A549 (cell line): ENCODE measurements around the gene P3R3URF. TPM values are rescaled to one million over a fixed set of nuclear protein-coding genes. Genes with fewer than 3 reads are reported as not detected.

Source experiments
- ATAC-seq, 2 experiments: fragments of 200-7000 bp in 1 of 2; fragments of >200 bp in 1 of 2; cut with Nextera tagmentation in 1 of 2; cut with Tn5 transposase in 1 of 2; 3 replicates each; pipeline versions ENCODE4 v1.8.0 to v1.9.1; 2018 to 2020; ENCODE audit warnings: mild to moderate bottlenecking in 1 of 2, moderate library complexity in 1 of 2
- CTCF ChIA-PET: fragments of 300-600 bp; sonication (Branson Sonifier 250); formaldehyde crosslinking; extraction: SDS; loops from one replicate; lab custom pipeline; 2021; ENCODE audit warnings: antibody characterized with exemption, inconsistent platforms; lab: Yijun Ruan, JAX
- POLR2A ChIA-PET: fragments of 350-600 bp; formaldehyde crosslinking; extraction: SDS; loops from one replicate; lab custom pipeline; 2021; ENCODE audit warnings: antibody characterized with exemption, inconsistent platforms; lab: Yijun Ruan, JAX
- DNase-seq, 2 experiments: peaks; one replicate each; pipeline versions ENCODE4 v3.0.0 to v3.0.0-alpha.2; 2011 to 2016; ENCODE audit warnings: low read depth in 1 of 2, low spot score in 1 of 2
- FAIRE-seq: peaks from 2 replicates; lab custom pipeline; 2011; peaks lifted over from hg19 to GRCh38; lab: Jason Lieb, UNC
- H3K27ac ChIP-seq, 2 experiments: fragments of >200 bp; sonication (Bioruptor Twin); formaldehyde crosslinking; 3 replicates each; pipeline ENCODE4 v1.5.1; 2016 to 2017
- H3K4me1 ChIP-seq: fragments of >200 bp; sonication (Bioruptor Twin); formaldehyde crosslinking; 3 replicates; pipeline ENCODE4 v1.6.1; 2016
- H3K4me2 ChIP-seq: fragments of >200 bp; sonication (Bioruptor Twin); formaldehyde crosslinking; 3 replicates; pipeline ENCODE4 v1.6.1; 2016
- H3K4me3 ChIP-seq: fragments of >200 bp; sonication (Bioruptor Twin); formaldehyde crosslinking; 3 replicates; pipeline ENCODE4 v1.5.1; 2016
- H3K9me3 ChIP-seq: fragments of >200 bp; sonication (Bioruptor Twin); formaldehyde crosslinking; 3 replicates; pipeline ENCODE4 v1.6.1; 2016
- BHLHE40 ChIP-seq: IDR thresholded peaks from 2 replicates; pipeline ENCODE4 v1.6.1; 2012; ENCODE audit warnings: low read depth, low read length, inconsistent platforms
- CBX2 ChIP-seq: fragments of 200-600 bp; sonication (generic); IDR thresholded peaks from 2 replicates; pipeline ENCODE4 v1.6.1; 2016; ENCODE audit warnings: low read depth, mild to moderate bottlenecking, borderline replicate concordance
- CHD2 ChIP-seq: fragments of 150-350 bp; IDR thresholded peaks from 2 replicates; pipeline ENCODE4 v1.6.1; 2014; ENCODE audit warnings: low read length; ENCODE audit not compliant: partially characterized antibody
- EHF ChIP-seq: fragments of 250-450 bp; sonication (Bioruptor Pico); IDR thresholded peaks from 2 replicates; pipeline ENCODE4 v1.5.0; 2020; ENCODE audit warnings: mild to moderate bottlenecking
- EP300 ChIP-seq, 2 experiments: fragments of >200 bp; sonication (Bioruptor Twin); formaldehyde crosslinking; IDR thresholded peaks; 2 replicates in 1 of 2; 3 replicates in 1 of 2; pipeline ENCODE4 v1.6.1; 2016 to 2017
- FOSB ChIP-seq: fragments of 250-450 bp; sonication (Bioruptor Pico); IDR thresholded peaks from 2 replicates; pipeline ENCODE4 v1.5.0; 2020; ENCODE audit warnings: mild to moderate bottlenecking, moderate library complexity
- GATA3 ChIP-seq: IDR thresholded peaks from 2 replicates; pipeline ENCODE4 v1.6.1; 2012; ENCODE audit warnings: borderline replicate concordance
- HEYL ChIP-seq: fragments of 250-450 bp; sonication (Bioruptor Pico); IDR thresholded peaks from 2 replicates; pipeline ENCODE4 v1.8.0; 2021; ENCODE audit warnings: mild to moderate bottlenecking, moderate library complexity
- HOXB13 ChIP-seq: fragments of 250-450 bp; sonication (Bioruptor Pico); IDR thresholded peaks from 2 replicates; pipeline ENCODE4 v1.5.0; 2020; ENCODE audit warnings: low read depth, mild to moderate bottlenecking, moderate library complexity
- JUN ChIP-seq, 2 experiments: fragments of >200 bp; sonication (Bioruptor Twin); formaldehyde crosslinking; IDR thresholded peaks; 2 replicates in 1 of 2; 3 replicates in 1 of 2; pipeline ENCODE4 v1.6.1; 2016 to 2017
- JUNB ChIP-seq: fragments of >200 bp; sonication (Bioruptor Twin); formaldehyde crosslinking; IDR thresholded peaks from 2 replicates; pipeline ENCODE4 v1.6.1; 2016
- KDM1A ChIP-seq: fragments of 200-600 bp; sonication (generic); IDR thresholded peaks from 2 replicates; pipeline ENCODE4 v1.6.1; 2016; ENCODE audit warnings: low read depth, mild to moderate bottlenecking
- NR3C1 ChIP-seq: fragments of >200 bp; sonication (Bioruptor Twin); formaldehyde crosslinking; IDR thresholded peaks from 3 replicates; pipeline ENCODE4 v1.6.1; 2017
- REST ChIP-seq: fragments of 200-600 bp; sonication (generic); IDR thresholded peaks from 2 replicates; pipeline ENCODE4 v1.6.1; 2016; ENCODE audit warnings: antibody characterized with exemption, mild to moderate bottlenecking, moderate library complexity
- RFX5 ChIP-seq: fragments of 450-650 bp; IDR thresholded peaks from 2 replicates; pipeline ENCODE4 v1.7.1; 2014; ENCODE audit warnings: antibody characterized with exemption, mild to moderate bottlenecking, moderate library complexity
- TP53 ChIP-seq: fragments of 250-450 bp; sonication (Bioruptor Pico); IDR thresholded peaks from 2 replicates; pipeline ENCODE4 v1.5.0; 2021; ENCODE audit warnings: mild to moderate bottlenecking, moderate library complexity
- ZC3H11A ChIP-seq: fragments of 450-650 bp; IDR thresholded peaks from 2 replicates; pipeline ENCODE4 v1.6.1; 2014; ENCODE audit warnings: antibody characterized with exemption, mild to moderate bottlenecking
- WGBS: methylation state at CpG from one replicate; pipeline ENCODE4 v1.1.6; 2017; ENCODE audit errors: missing lambda C conversion rate; 5-methylcytosine and 5-hydroxymethylcytosine counted together
- polyA plus RNA-seq, 4 experiments: library from polyadenylated mRNA; depleted of rRNA in 3 of 4; stranded (reverse); fragments of >200 nt; fragmentation: RNase III in 1 of 4; extraction: RNeasy Plus Mini Kit Qiagen cat#74134 plus additional on column Dnase treatment in 1 of 4; gene quantifications; 2 replicates in 3 of 4; 3 replicates in 1 of 4; pipeline ENCODE4 v1.2.3, GENCODE V29; 2011 to 2017
- TF ChIP-seq, protein P1 (sequence below): IDR thresholded peaks from 2 replicates; pipeline ENCODE4 v1.6.1; 2012
- TF ChIP-seq, protein P2 (sequence below): IDR thresholded peaks from 2 replicates; pipeline ENCODE4 v1.6.1; 2012
- TF ChIP-seq, protein P3 (sequence below): IDR thresholded peaks from 2 replicates; pipeline ENCODE4 v1.6.1; 2012; ENCODE audit warnings: low read depth, borderline replicate concordance
- TF ChIP-seq, protein P4 (sequence below): fragments of 250-450 bp; sonication (Bioruptor Pico); IDR thresholded peaks from 2 replicates; pipeline ENCODE4 v1.5.0; 2021; ENCODE audit warnings: mild to moderate bottlenecking, moderate library complexity, borderline replicate concordance

P3R3URF gene
- polyA plus RNA-seq, 2 of the 4 experiments (the other 2 are of a cell fraction) = not detected

- no peaks in the 10 kb centered on the region for H3K9me3 ChIP-seq
- 94% methylated on average over 6 of the region's 9 CpGs for WGBS
- ChIA-PET CTCF (interaction anchor here (1.5 kb wide), 1 partner anchor 27 kb away, joined by 6 read pairs; no protein-coding TSS in a partner anchor), POLR2A (no interaction called here)
- TF ChIP-seq CBX2 (no peak), REST (no peak), BHLHE40 (no peak), ZC3H11A (no peak), HOXB13 (no peak), CHD2 (no peak), RFX5 (no peak), HEYL (CRISPR knock-in tag) (no peak), EP300 (IDR thresholded peaks at IDR 0.05) (no peak), KDM1A (no peak), NR3C1 (no peak), FOSB (CRISPR knock-in tag) (no peak), JUN (IDR thresholded peaks at IDR 0.05) (no peak)
- TF ChIP-seq, protein P1, sequence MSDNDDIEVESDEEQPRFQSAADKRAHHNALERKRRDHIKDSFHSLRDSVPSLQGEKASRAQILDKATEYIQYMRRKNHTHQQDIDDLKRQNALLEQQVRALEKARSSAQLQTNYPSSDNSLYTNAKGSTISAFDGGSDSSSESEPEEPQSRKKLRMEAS = no peak
- TF ChIP-seq, protein P2, sequence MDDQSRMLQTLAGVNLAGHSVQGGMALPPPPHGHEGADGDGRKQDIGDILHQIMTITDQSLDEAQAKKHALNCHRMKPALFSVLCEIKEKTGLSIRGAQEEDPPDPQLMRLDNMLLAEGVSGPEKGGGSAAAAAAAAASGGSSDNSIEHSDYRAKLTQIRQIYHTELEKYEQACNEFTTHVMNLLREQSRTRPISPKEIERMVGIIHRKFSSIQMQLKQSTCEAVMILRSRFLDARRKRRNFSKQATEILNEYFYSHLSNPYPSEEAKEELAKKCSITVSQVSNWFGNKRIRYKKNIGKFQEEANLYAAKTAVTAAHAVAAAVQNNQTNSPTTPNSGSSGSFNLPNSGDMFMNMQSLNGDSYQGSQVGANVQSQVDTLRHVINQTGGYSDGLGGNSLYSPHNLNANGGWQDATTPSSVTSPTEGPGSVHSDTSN = no peak
- TF ChIP-seq, protein P3, sequence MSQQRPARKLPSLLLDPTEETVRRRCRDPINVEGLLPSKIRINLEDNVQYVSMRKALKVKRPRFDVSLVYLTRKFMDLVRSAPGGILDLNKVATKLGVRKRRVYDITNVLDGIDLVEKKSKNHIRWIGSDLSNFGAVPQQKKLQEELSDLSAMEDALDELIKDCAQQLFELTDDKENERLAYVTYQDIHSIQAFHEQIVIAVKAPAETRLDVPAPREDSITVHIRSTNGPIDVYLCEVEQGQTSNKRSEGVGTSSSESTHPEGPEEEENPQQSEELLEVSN = no peak
- TF ChIP-seq, protein P4, sequence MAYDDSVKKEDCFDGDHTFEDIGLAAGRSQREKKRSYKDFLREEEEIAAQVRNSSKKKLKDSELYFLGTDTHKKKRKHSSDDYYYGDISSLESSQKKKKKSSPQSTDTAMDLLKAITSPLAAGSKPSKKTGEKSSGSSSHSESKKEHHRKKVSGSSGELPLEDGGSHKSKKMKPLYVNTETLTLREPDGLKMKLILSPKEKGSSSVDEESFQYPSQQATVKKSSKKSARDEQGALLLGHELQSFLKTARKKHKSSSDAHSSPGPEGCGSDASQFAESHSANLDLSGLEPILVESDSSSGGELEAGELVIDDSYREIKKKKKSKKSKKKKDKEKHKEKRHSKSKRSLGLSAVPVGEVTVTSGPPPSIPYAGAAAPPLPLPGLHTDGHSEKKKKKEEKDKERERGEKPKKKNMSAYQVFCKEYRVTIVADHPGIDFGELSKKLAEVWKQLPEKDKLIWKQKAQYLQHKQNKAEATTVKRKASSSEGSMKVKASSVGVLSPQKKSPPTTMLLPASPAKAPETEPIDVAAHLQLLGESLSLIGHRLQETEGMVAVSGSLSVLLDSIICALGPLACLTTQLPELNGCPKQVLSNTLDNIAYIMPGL (CRISPR knock-in tag) = no peak
- H3K4me2 ChIP-seq = peak overlapping the region; percentile 99
- DNase-seq (no peak), FAIRE-seq (no peak), ATAC-seq (no peak)
- peaks cover 9% of the 10 kb centered on the region; the same call in 1 of the 3 replicates for H3K4me1 ChIP-seq
- no peak overlapping the region for H3K27ac ChIP-seq
- no peak overlapping the region for H3K4me3 ChIP-seq
Measured at GRCh38 chr1:46196609-46197008, 20.3 kb upstream of the P3R3URF start.

- FAIRE-seq (no peak), DNase-seq (no peak), ATAC-seq (no peak)
- Histone ChIP-seq H3K27ac (no peak overlapping the region), H3K4me1 (peaks cover 9% of the 10 kb centered on the region; the same call in 1 of the 3 replicates), H3K9me3 (no peaks in the 10 kb centered on the region), H3K4me2 (no peak overlapping the region), H3K4me3 (no peak overlapping the region)
- ChIA-PET POLR2A (interaction anchor here (0.8 kb wide), 1 partner anchor 11 kb away, joined by 3 read pairs; no protein-coding TSS in a partner anchor), CTCF (interaction anchor here (1.3 to 3.8 kb wide), 4 partner anchors 12 to 50 kb away, joined by 4 to 9 read pairs (median 5); no protein-coding TSS in a partner anchor)
- TF ChIP-seq CHD2 (no peak), EHF (CRISPR knock-in tag) (no peak), TP53 (CRISPR knock-in tag) (no peak), GATA3 (no peak), JUNB (no peak)
- TF ChIP-seq, protein P2 = no peak
- WGBS = 82% methylated on average over 5 of the region's 5 CpGs
Measured at GRCh38 chr1:46194641-46195193, 18.4 kb upstream of the P3R3URF start.
